Parathyroid adenoma (tissue), 2 donors: ENCODE data around the gene LRP1B.

ENCODE experiments used
- H2AFZ ChIP-seq: fragments of 300-600 bp; sonication (generic); one replicate; pipeline ENCODE4 v1.7.0; 2017; ENCODE audit warnings: antibody characterized with exemption, mild to moderate bottlenecking
- H3K27ac ChIP-seq: fragments of 300-600 bp; sonication (generic); one replicate; pipeline ENCODE4 v1.7.0; 2017
- H3K27me3 ChIP-seq: fragments of 300-600 bp; sonication (generic); one replicate; pipeline ENCODE4 v1.7.0; 2017; ENCODE audit warnings: low read length; ENCODE audit not compliant: control insufficient read depth, insufficient read depth
- H3K36me3 ChIP-seq: fragments of 300-600 bp; sonication (generic); one replicate; pipeline ENCODE4 v1.7.0; 2017; ENCODE audit warnings: low read length; ENCODE audit not compliant: control insufficient read depth, insufficient read depth
- H3K4me1 ChIP-seq: fragments of 300-600 bp; sonication (generic); one replicate; pipeline ENCODE4 v1.7.0; 2017; ENCODE audit warnings: control low read depth
- H3K4me2 ChIP-seq: fragments of 300-600 bp; sonication (generic); one replicate; pipeline ENCODE4 v1.7.0; 2017; ENCODE audit warnings: low read length
- H3K4me3 ChIP-seq: fragments of 300-600 bp; sonication (generic); one replicate; pipeline ENCODE4 v1.7.0; 2017; ENCODE audit warnings: low read depth, low read length
- H3K79me2 ChIP-seq: fragments of 300-600 bp; sonication (generic); one replicate; pipeline ENCODE4 v1.7.0; 2017; ENCODE audit warnings: control low read depth
- H3K9ac ChIP-seq: fragments of 300-600 bp; sonication (generic); one replicate; pipeline ENCODE4 v1.7.0; 2017; ENCODE audit warnings: mild to moderate bottlenecking
- H3K9me3 ChIP-seq: fragments of 300-600 bp; sonication (generic); one replicate; pipeline ENCODE4 v1.7.0; 2017; ENCODE audit warnings: low read length; ENCODE audit not compliant: control insufficient read depth
- TF ChIP-seq, protein P1 (sequence below): fragments of 300-600 bp; sonication (generic); IDR thresholded peaks from one replicate; pipeline ENCODE4 v1.7.0; 2017; ENCODE audit warnings: antibody characterized with exemption, mild to moderate bottlenecking
- donor health status: primary hyperparathyroidism.

Gene LRP1B

DNA sequence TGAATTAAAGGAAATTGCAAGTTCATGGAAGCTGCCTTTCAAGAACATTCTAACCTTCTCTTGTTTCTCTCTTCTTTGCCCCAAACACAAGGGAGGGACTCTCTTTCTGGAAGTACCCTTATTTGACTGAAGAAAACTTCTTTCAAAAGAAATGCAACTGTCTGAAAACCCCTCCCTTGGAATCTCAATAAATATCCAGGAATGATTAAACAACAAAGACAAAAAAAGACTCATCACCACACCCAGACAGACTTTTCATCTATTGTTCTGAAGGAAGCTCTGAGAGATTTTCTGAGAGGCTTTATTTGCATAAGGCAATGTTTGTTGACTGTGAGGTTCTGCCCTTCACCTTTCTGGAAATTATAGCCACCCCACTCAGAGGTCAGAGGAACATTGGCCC, 1260.9 kb downstream of the LRP1B start:
- Histone ChIP-seq H3K4me3 (no peak overlapping the region), H3K9ac (no peak overlapping the region), H3K9me3 (no peaks in the 10 kb centered on the region), H3K4me1 (no peaks in the 10 kb centered on the region), H2AFZ (no peak overlapping the region), H3K27ac (no peak overlapping the region), H3K4me2 (no peak overlapping the region), H3K79me2 (no peaks in the 10 kb centered on the region), H3K36me3 (no peaks in the 10 kb centered on the region), H3K27me3 (no peaks in the 10 kb centered on the region)
- TF ChIP-seq, protein P1, sequence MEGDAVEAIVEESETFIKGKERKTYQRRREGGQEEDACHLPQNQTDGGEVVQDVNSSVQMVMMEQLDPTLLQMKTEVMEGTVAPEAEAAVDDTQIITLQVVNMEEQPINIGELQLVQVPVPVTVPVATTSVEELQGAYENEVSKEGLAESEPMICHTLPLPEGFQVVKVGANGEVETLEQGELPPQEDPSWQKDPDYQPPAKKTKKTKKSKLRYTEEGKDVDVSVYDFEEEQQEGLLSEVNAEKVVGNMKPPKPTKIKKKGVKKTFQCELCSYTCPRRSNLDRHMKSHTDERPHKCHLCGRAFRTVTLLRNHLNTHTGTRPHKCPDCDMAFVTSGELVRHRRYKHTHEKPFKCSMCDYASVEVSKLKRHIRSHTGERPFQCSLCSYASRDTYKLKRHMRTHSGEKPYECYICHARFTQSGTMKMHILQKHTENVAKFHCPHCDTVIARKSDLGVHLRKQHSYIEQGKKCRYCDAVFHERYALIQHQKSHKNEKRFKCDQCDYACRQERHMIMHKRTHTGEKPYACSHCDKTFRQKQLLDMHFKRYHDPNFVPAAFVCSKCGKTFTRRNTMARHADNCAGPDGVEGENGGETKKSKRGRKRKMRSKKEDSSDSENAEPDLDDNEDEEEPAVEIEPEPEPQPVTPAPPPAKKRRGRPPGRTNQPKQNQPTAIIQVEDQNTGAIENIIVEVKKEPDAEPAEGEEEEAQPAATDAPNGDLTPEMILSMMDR: no peak

DNA sequence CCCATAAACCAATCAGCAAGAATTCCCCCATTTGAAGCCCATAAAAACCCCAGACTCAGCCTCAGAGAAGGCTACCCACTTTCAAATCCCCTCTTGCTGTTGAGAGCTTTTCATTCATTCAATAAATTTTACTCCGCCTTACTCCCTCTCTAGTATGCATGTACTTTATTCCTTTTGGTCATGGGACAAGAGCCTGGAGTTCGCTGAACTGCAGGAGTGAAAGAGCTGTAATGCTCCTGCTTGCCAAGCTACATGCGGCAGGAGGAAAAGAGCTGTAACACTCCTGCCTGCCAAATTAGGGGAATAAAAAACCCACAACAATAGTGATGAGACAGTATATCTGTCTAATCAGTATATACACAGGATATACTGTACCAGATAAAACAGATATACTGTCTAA, 1261.7 kb downstream of the LRP1B start:
- Histone ChIP-seq H3K79me2 (no peaks in the 10 kb centered on the region), H2AFZ (no peak overlapping the region), H3K4me2 (no peak overlapping the region), H3K9ac (no peak overlapping the region), H3K27ac (no peak overlapping the region), H3K4me1 (no peaks in the 10 kb centered on the region), H3K36me3 (no peaks in the 10 kb centered on the region), H3K27me3 (no peaks in the 10 kb centered on the region), H3K9me3 (no peaks in the 10 kb centered on the region), H3K4me3 (no peak overlapping the region)
- TF ChIP-seq, protein P1: no peak

DNA sequence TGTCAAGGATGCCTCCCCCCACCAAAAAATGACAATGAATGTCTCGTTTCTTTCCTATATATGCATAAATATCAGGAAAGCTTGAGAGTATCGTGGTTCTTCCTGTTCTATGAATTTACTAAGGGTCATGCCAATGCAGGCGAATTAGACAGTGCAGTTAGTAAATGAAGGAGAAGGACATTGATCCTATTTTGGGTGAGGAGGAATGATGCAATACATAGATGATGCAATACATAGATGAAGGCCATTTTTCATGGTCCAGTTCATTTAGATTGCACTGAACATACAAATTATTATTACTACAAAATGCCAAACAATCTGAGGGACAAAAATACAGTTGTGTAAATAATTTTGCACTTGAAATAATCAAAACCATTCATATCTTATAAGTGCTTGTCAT, 1265.0 kb downstream of the LRP1B start:
- H3K27ac ChIP-seq: no peak overlapping the region
- H3K4me2 ChIP-seq: no peak overlapping the region
- no peak overlapping the region for H3K9ac ChIP-seq
- H3K4me3 ChIP-seq: no peak overlapping the region
- H3K27me3 ChIP-seq: no peaks in the 10 kb centered on the region
- TF ChIP-seq, protein P1: no peak
- H3K4me1 ChIP-seq: no peaks in the 10 kb centered on the region
- H3K79me2 ChIP-seq: no peaks in the 10 kb centered on the region
- no peaks in the 10 kb centered on the region for H3K9me3 ChIP-seq
- no peak overlapping the region for H2AFZ ChIP-seq
- no peaks in the 10 kb centered on the region for H3K36me3 ChIP-seq

DNA sequence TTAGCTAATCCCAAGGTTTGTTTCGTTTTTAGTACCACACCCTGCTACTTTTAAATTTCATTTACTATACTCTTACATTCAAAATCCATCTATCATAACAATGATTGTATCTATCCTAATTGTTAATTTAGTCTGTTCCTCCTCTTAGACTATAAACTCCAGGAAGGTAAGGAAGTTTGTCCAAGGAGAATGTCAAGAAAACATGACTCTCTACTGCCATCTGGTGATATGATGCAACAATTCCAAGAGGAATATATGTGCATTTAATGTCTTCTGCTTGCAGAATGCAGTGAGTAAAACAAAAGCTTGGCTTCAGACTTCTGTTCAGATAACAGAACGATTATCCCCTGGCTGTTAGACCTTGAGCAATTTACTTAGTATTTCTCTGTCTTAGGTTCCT, 1267.1 kb downstream of the LRP1B start:
- Histone ChIP-seq H3K9ac (no peak overlapping the region), H3K27me3 (no peaks in the 10 kb centered on the region), H3K79me2 (no peaks in the 10 kb centered on the region), H3K9me3 (no peaks in the 10 kb centered on the region), H3K27ac (no peak overlapping the region), H3K4me2 (no peak overlapping the region), H3K36me3 (no peaks in the 10 kb centered on the region), H3K4me1 (no peaks in the 10 kb centered on the region), H3K4me3 (no peak overlapping the region), H2AFZ (no peak overlapping the region)
- TF ChIP-seq, protein P1: no peak

DNA sequence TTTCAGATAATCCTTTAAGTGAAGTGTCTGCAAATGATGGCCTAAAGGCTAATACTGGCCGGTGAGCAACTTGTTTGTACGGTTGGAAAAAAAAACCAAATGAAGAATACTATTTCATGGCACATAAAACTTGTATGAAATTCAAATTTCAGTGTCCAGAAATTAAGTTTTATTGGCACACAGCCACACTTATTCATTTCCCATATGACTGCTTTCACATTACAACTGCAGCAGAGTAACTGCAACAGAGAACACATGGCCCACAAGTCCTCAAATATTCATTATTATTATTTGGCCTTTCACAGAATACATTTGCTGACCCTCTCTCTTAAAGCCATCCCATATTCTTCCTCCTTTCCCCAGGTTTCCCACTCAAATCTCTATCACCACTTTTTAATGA, 1268.6 kb downstream of the LRP1B start:
- no peaks in the 10 kb centered on the region for H3K79me2 ChIP-seq
- no peak overlapping the region for H3K9ac ChIP-seq
- no peaks in the 10 kb centered on the region for H3K27me3 ChIP-seq
- TF ChIP-seq, protein P1: no peak
- H3K4me3 ChIP-seq: no peak overlapping the region
- H3K4me1 ChIP-seq: no peaks in the 10 kb centered on the region
- H3K27ac ChIP-seq: no peak overlapping the region
- no peak overlapping the region for H3K4me2 ChIP-seq
- H3K36me3 ChIP-seq: no peaks in the 10 kb centered on the region
- no peak overlapping the region for H2AFZ ChIP-seq
- H3K9me3 ChIP-seq: no peaks in the 10 kb centered on the region
